NCI-H187 treated with DMSO at 0.1 percent for 48 hours (cell line): ENCODE measurements around the gene ANO8.
A peak's percentile ranks its signal among the peaks of the same experiment; 100 is the strongest.
"Not testable (repeated sequence)": the region's sequence is repeated elsewhere in the genome, so short reads cannot be mapped to it uniquely, and the experiment has no call there.

ENCODE experiments used
- DNase-seq: peaks from one replicate; lab custom pipeline; 2025; lab: John Stamatoyannopoulos, UW

The ANO8 gene

GRCh38 chr19:17334414-17335409 lies at the start of gene ANO8:
Gene ANO8 (minus strand): TSS chr19:17334855. CDS start chr19:17334670, 185 bp downstream.
- peak; percentile 20 for DNase-seq

- DNase-seq = no peak
Measured at GRCh38 chr19:17380426-17381138, 45.9 kb upstream of the ANO8 start.

- DNase-seq = no peak
Measured at GRCh38 chr19:17379221-17379631, 44.6 kb upstream of the ANO8 start.

GRCh38 chr19:17378271-17378670 lies 43.6 kb upstream of the ANO8 start:
- no peak for DNase-seq

- DNase-seq = no peak
Measured at GRCh38 chr19:17376935-17377600, 42.4 kb upstream of the ANO8 start, which contains the start of gene PLVAP. Gene PLVAP (minus strand): TSS chr19:17377342. CDS start chr19:17377288, 54 bp downstream.

- no peak for DNase-seq
Measured at GRCh38 chr19:17370026-17370587, 35.5 kb upstream of the ANO8 start.

GRCh38 chr19:17365361-17365760 lies 30.7 kb upstream of the ANO8 start:
- DNase-seq = no peak

- not testable (repeated sequence) for DNase-seq
Measured at GRCh38 chr19:17363852-17364605, 29.4 kb upstream of the ANO8 start.

GRCh38 chr19:17359905-17360800 lies 25.5 kb upstream of the ANO8 start:
- no peak for DNase-seq

GRCh38 chr19:17358395-17358794 lies 23.7 kb upstream of the ANO8 start:
- DNase-seq = no peak

- no peak for DNase-seq
Measured at GRCh38 chr19:17357724-17358123, 23.1 kb upstream of the ANO8 start.

GRCh38 chr19:17357078-17357666 lies 22.5 kb upstream of the ANO8 start:
- DNase-seq = no peak

GRCh38 chr19:17353386-17353785 lies 18.7 kb upstream of the ANO8 start:
- no peak for DNase-seq

GRCh38 chr19:17352608-17353280 lies 18.1 kb upstream of the ANO8 start:
- no peak for DNase-seq

- DNase-seq = no peak
Measured at GRCh38 chr19:17351815-17352435, 17.3 kb upstream of the ANO8 start.

GRCh38 chr19:17348700-17349099 lies 14.0 kb upstream of the ANO8 start:
- DNase-seq = no peak

- no peak for DNase-seq
Measured at GRCh38 chr19:17347877-17348276, 13.2 kb upstream of the ANO8 start.

- no peak for DNase-seq
Measured at GRCh38 chr19:17347361-17347760, 12.7 kb upstream of the ANO8 start.
